ENCODE measurements around the gene PTEN.
"Not testable (repeated sequence)": the region's sequence is repeated elsewhere in the genome, so short reads cannot be mapped to it uniquely, and the experiment has no call there.

The PTEN gene

DNA sequence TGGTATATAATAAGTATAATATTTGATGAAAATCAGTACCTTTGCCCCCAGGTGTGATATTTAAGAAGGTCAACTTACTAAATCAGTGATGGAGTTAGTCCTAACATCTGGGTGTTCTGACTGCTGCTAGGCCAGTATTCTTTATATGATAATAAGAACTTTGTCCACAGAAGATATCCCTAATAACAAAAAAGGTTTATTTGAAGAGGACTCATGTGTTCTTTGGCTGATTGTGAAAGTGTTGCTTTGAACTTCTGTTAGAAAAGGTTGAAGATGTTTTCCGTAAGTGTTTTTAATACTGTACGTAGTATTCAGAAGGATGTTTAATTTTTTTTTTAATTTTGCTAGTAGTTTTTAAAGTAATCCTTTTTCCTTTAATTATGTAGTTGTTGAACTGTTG is 10.2 kb downstream of the PTEN start:
- DNase-seq: no peak

- no peak for DNase-seq
Observed at GRCh38 chr10:87875929-87876571, 12.6 kb downstream of the PTEN start.

- DNase-seq: no peak
Observed at GRCh38 chr10:87878664-87879459, 15.4 kb downstream of the PTEN start.

DNA sequence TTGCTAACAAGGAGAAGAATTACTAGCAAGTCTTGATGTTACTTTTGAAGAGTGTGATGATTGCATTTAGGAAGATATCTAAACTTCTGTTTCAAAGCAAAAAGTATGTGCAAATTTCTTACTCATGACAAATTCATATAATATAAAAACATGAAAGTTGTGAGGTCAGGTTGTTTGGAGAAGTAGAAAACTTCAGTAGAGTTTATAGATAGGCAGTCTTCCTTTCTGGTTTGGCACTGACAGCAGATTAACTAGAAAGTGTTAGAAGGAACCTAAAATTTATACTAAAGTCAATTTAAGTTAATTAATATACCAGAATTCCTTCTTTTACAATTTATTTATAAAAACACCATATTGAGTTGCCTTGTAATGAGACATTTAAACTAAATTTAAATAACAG is 16.9 kb downstream of the PTEN start:
- DNase-seq: no peak

DNA sequence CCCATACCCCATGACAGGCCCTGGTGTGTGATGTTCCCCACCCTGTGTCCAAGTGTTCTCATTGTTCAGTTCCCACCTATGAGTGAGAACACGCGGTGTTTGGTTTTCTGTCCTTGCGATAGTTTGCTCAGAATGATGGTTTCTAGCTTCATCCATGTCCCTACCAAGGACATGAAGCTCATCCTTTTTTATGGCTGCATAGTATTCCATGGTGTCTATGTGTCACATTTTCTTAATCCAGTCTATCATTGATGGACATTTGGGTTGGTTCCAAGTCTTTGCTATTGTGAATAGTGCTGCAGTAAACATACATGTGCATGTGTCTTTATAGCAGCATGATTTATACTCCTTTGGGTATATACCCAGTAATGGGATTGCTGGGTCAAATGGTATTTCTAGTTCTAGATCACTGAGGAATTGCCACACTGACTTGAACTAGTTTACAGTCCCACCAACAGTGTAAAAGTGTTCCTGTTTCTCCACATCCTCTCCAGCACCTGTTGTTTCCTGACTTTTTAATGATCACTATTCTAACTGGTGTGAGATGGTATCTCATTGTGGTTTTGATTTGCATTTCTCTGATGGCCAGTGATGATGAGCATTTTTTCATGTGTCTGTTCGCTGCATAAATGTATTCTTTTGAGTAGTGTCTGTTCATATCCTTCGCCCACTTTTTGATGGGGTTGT is 18.1 kb downstream of the PTEN start:
- DNase-seq: not testable (repeated sequence)

DNA sequence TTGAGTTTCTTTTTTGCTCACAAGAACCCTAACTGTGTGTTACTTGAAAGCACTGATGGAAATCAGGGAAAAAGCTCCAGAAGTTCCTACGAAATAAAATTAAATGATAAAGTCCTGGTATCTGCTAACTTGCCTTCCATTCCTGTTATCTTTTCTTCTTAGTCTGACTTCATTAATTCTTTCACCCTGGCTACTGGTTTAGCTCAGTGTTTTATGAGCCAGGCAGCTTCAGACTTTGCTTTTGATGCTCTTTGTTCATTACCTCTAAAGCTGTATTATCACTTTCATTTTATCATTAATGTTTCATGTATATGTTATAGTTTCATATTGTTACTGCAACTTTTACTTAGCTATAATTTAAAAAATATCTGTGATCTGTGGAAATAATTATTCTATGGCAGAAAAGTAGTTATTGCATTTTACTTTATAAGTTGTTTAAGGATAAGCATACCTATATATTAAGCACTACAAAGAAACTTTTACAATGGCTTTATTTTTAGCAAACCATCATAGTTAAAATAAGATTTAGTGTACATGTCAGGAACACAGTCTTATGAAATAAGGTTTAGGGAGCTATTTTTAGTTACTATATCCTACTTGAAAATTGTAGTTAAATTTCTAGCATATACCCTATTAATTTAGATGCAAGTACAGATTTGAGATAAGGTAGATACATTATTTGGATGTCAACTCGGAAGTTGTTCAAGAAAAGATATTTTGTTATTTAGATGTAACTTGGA is 19.3 kb downstream of the PTEN start:
- no peak for DNase-seq

- no peak for DNase-seq
Observed at GRCh38 chr10:87886635-87887034, 23.2 kb downstream of the PTEN start.

DNA sequence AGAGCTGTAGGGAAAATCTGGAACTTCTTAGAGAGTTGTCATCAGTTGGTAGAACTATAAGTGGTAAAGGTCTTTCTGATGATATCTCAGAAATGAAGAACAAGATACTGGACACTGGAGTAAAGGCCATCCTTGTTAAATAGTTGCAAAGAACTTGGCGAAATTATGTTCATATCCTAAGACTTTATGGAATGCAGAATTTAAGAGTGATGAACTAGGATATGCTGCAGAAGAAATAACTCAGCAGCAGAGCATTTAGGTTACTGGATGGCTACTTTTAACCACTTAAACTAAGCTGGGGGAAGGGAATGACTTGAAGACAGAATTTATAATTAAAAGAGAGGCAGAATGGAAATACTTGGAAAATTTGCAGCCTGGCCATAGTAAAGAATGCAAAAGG is 23.7 kb downstream of the PTEN start:
- DNase-seq: no peak

DNA sequence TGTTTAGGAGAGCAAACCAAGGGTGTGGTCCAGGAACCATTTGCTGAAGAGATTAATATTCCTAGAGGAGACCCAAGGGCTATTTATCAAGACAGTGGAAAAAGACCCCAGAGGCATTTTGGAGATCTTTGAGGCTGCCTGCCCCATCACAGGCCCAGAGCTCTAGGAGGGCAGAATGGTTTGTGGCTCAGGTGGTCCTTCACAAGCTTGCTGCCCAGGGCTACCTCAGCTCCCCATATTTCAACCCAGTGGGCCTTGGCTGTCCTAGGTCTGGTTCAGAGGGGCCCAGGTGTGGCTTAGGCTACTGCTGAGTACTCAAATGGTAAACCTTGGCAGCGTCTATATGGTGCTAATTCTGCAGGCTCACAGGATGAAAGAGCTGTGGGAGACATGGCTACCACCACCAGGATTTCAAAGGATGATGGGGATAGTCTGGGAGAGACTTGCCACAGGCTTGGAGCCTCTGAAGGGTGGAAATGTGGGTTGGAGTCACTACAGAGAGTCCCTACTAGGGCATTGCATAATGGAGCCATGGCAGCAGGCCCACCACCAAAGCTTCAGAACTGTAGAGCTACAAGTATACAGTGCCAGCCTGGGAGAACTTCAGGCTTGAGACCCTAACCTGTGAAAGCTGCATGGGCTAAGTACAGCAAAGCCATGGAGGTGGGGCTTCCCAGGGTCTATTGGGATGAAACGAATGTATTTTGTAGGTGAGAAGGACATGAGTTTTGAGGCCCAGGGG is 24.3 kb downstream of the PTEN start:
- DNase-seq: no peak

- no peak for DNase-seq
Observed at GRCh38 chr10:87895430-87895829, 32.0 kb downstream of the PTEN start.

GRCh38 chr10:87896216-87896615 is 32.8 kb downstream of the PTEN start:
- no peak for DNase-seq

DNA sequence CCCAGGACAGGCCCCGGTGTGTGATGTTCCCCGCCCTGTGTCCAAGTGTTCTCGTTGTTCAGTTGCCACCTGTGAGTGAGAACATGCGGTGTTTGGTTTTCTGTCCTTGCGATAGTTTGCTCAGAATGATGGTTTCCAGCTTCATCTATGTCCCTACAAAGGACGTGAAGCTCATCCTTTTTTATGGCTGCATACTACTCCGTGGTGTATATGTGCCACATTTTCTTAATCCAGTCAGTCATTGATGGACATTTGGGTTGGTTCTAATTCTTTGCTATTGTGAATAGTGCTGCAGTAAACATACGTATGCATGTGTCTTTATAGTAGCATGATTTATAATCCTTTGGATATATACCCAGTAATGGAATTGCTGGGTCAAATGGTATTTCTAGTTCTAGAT is 34.5 kb downstream of the PTEN start:
- DNase-seq: not testable (repeated sequence)

GRCh38 chr10:87903396-87903795 is 40.0 kb downstream of the PTEN start:
- not testable (repeated sequence) for DNase-seq

GRCh38 chr10:87913156-87913921 is 49.9 kb downstream of the PTEN start:
- DNase-seq: no peak

GRCh38 chr10:87915406-87915805 is 52.0 kb downstream of the PTEN start:
- no peak for DNase-seq

DNA sequence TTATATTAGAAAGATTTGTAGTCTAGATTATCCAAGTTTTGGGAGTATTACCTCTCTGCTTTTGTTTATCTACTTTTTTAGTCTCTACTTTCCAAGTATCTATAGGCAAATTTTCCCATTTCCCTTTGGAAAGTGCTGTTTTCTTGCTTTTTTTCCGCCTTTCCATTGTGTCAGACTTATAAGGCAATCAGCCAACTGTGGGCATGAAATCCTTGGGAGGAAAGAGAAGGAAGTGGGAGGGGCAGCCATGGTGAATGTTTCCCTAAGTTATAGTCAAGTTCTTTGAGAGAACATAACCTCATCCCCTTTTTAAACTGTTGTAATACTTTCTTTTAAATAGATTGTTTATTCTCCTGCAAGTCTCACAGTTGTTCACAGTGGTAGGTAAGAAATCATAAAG is 52.6 kb downstream of the PTEN start:
- no peak for DNase-seq

DNA sequence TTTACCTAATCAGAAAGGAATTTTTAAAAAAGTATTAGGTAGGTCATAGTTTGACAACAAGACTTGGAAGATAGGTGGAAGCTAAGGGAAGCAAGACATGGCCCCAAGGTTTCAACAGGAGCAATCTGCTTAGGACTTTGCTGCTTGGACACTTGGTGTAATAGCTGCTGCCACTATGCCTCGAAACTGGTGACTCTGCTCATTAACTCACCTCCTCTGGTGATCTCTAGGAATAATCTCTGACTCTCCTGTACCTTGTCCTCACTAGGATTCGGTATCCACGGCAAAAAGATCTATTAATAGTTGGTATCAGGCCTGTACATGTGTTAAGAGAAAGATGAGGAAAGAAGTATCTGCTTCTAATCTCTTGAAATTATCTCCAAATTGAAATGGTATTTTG is 53.1 kb downstream of the PTEN start:
- no peak for DNase-seq

DNA sequence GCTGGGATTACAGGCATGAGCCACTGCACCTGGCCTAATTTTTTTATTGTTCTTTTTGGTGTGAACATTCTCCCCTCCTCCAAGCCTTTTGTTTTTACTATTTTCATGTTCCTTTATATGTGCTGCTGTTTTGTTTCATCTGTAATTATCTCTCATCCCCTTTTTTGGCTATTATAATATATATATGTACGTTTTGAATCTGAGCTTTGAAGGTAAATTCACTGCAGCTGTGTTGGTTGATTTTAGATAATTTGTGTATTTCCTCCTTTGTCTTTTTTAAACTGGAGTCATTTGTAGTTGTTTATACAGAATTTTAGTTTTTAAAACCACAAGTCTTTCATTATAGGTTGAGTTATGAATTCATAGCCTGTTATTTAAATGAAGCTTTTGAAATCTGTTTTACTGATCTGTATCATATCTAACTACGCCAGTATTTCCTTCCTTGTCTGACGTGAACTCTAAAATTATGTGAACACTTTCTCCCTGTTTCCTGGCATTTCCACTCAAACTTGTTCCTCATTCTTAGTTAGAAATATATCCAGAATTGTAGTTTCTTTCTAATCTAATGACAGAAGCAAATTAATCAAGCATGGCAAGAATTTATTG is 54.9 kb downstream of the PTEN start:
- DNase-seq: no peak

- no peak for DNase-seq
Observed at GRCh38 chr10:87920538-87920937, 57.1 kb downstream of the PTEN start.

DNA sequence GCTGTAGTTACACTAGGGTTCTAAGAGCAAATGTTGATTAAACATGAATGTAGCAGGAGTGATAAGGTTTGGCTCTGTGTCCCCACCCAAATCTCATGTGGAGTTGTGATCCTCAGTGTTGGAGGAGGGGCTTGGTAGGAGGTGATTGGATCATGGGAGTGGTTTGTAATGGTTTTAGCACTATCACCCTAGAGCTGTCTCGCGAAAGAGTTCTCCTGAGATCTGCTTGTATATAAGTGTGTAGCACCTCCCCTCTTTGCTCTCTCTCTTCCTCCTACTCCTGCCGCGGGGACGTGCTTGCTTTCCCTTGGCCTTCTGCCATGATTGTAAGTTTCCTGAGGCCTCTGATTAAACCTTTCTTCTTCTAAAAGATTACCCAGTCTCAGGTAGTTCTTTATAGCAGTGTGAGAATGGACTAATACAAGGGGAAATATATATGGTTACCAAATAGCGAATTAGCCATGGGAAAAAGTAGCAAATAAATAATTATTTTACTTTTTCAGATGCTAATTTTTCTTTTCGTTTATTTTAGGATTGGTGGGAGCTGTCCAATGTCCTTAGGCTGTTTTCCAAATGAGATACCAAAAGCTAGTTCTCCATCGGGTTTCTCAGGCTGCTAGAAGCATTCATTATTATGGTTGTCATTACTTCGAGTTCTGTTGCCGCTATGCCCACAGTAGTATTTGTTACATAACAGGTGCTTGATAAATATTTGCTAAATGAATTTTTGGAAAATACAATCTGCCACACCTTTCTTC is 58.7 kb downstream of the PTEN start:
- no peak for DNase-seq

- no peak for DNase-seq
Observed at GRCh38 chr10:87923233-87923632, 59.8 kb downstream of the PTEN start.
